Upper lobe of left lung (tissue), 6 donors: ENCODE data around the gene GRK5. TPM values are rescaled to one million over a fixed set of nuclear protein-coding genes. Genes with fewer than 3 reads are reported as not detected.

ENCODE experiments used
- ATAC-seq, 2 donors: fragments of 200-7000 bp; cut with Tn5 transposase; one replicate each; pipeline ENCODE4 v1.9.1; 2022; ENCODE audit warnings: mild to moderate bottlenecking in 2 of 2, moderate library complexity in 2 of 2; ENCODE audit not compliant: low FRiP score in 2 of 2
- DNase-seq, 2 donors: peaks; one replicate each; pipeline ENCODE4 v3.0.0-alpha.2; 2019 to 2020
- H3K27ac ChIP-seq, 4 donors: fragments of 200-600 bp; sonication (generic); one replicate each; pipeline ENCODE4 v1.5.1; 2016 to 2019
- H3K27me3 ChIP-seq, 4 donors: fragments of 200-600 bp; sonication (generic); one replicate each; pipeline ENCODE4 v1.5.1; 2017 to 2019
- H3K36me3 ChIP-seq, 4 donors: fragments of 200-600 bp; sonication (generic); one replicate each; pipeline ENCODE4 v1.5.1; 2016 to 2019
- H3K4me1 ChIP-seq, 4 donors: fragments of 200-600 bp; sonication (generic); one replicate each; pipeline ENCODE4 v1.5.1; 2018 to 2019
- H3K4me3 ChIP-seq, 4 donors: fragments of 200-600 bp; sonication (generic); one replicate each; pipeline ENCODE4 v1.5.1; 2017 to 2019; ENCODE audit warnings: mild to moderate bottlenecking in 2 of 4, moderate library complexity in 1 of 4
- H3K9me3 ChIP-seq, 4 donors: fragments of 200-600 bp; sonication (generic); one replicate each; pipeline ENCODE4 v1.5.1; 2018 to 2019
- EP300 ChIP-seq, 4 donors: sonication (generic); formaldehyde crosslinking; IDR thresholded peaks; one replicate each; pipeline ENCODE4 v1.5.1; 2017; ENCODE audit warnings: antibody characterized with exemption in 4 of 4, control low read depth in 2 of 4
- POLR2A ChIP-seq, 4 donors: fragments of 450-650 bp; IDR thresholded peaks; one replicate each; pipeline ENCODE4 v1.5.1; 2016 to 2017; ENCODE audit warnings: antibody characterized with exemption in 4 of 4, mild to moderate bottlenecking in 2 of 4
- POLR2AphosphoS5 ChIP-seq, 2 donors: sonication (generic); formaldehyde crosslinking; IDR thresholded peaks; one replicate each; pipeline ENCODE4 v1.5.1; 2017; ENCODE audit warnings: antibody characterized with exemption in 2 of 2
- WGBS, 2 donors: methylation state at CpG; one replicate each; pipeline ENCODE4 v1.1.5; 2017 to 2018; 5-methylcytosine and 5-hydroxymethylcytosine counted together
- total RNA-seq, 6 donors: library from RNA; depleted of rRNA in 4 of 6; stranded (reverse); fragments of >200 nt in 4 of 6; gene quantifications; one replicate each; pipeline versions ENCODE4 v1.1.0 to v1.2.1, GENCODE V29; 2016 to 2021
- TF ChIP-seq, protein P1 (sequence below), 6 experiments: fragments of 450-650 bp in 4 of 6; fragments of 200-600 bp in 2 of 6; sonication (generic) in 2 of 6; IDR thresholded peaks; one replicate each; pipeline ENCODE4 v1.5.1; 2016 to 2019; ENCODE audit warnings: antibody characterized with exemption in 6 of 6
- donor health status: DM: no; HTN: no; CAD: no; lungs with moderate emphysema.
- donor health status: DM: no; HTN: yes; CAD: no; lungs with severe emphysema.

The GRK5 gene
- total RNA-seq, 6 donors from 2014 or later: 38.6 to 80.9 (median 61.1) TPM

DNA sequence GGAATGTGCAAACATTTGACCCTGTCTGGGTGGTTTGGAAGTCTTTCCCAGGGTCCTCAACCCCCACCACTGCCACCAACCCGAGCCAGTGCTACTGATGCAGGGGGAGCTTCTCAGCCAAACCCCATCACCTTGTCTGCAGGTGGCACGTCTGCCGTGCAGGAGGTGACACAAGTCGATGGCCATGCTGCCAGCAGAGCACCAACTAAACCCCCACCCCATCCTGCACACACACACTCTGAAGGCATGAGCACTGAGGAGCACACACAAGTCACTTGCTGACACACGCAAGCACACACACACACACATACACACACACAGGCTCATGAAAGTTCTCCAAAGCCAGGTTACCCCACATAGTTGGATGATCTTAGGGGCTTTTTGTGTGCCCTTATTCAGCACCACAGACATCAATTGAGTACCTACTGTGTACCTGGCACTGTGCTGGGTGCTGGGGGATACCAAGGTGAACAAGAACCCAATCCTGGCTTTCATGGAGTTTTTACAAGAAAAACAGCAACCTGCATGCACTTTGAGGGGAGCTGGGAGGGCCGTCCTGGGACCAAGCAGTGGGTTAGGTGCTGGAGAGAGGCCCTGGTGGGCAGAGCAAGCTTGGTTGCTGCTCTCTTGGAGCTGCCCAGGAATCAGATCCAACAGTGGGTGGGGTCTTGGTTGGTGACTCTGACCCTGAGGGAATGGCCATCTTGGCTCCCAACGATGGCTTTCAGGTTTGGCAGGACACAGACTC lies 216.3 kb downstream of the GRK5 start:
- Histone ChIP-seq H3K9me3 (no peaks in the 10 kb centered on the region), H3K36me3 (peaks cover 7 to 73% (median 40%) of the 10 kb centered on the region in 4 donors), H3K27ac (peak overlapping the region in 2 of 4 donors; percentile 9 to 35), H3K4me3 (no peak overlapping the region), H3K4me1 (peaks cover 0 to 14% (median 8%) of the 10 kb centered on the region in 4 donors), H3K27me3 (no peaks in the 10 kb centered on the region)
- DNase-seq (no peak), ATAC-seq (no peak)
- TF ChIP-seq POLR2A (IDR thresholded peaks at IDR 0.05) (no peak), EP300 (IDR thresholded peaks at IDR 0.05) (no peak), POLR2AphosphoS5 (IDR thresholded peaks at IDR 0.05) (no peak)
- TF ChIP-seq, protein P1, sequence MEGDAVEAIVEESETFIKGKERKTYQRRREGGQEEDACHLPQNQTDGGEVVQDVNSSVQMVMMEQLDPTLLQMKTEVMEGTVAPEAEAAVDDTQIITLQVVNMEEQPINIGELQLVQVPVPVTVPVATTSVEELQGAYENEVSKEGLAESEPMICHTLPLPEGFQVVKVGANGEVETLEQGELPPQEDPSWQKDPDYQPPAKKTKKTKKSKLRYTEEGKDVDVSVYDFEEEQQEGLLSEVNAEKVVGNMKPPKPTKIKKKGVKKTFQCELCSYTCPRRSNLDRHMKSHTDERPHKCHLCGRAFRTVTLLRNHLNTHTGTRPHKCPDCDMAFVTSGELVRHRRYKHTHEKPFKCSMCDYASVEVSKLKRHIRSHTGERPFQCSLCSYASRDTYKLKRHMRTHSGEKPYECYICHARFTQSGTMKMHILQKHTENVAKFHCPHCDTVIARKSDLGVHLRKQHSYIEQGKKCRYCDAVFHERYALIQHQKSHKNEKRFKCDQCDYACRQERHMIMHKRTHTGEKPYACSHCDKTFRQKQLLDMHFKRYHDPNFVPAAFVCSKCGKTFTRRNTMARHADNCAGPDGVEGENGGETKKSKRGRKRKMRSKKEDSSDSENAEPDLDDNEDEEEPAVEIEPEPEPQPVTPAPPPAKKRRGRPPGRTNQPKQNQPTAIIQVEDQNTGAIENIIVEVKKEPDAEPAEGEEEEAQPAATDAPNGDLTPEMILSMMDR (IDR thresholded peaks at IDR 0.05): no peak
- WGBS, 2 donors: 80% methylated on average over 7 of the region's 7 CpGs; no CpG with 5 or more reads in 1 of the 2 donors

DNA sequence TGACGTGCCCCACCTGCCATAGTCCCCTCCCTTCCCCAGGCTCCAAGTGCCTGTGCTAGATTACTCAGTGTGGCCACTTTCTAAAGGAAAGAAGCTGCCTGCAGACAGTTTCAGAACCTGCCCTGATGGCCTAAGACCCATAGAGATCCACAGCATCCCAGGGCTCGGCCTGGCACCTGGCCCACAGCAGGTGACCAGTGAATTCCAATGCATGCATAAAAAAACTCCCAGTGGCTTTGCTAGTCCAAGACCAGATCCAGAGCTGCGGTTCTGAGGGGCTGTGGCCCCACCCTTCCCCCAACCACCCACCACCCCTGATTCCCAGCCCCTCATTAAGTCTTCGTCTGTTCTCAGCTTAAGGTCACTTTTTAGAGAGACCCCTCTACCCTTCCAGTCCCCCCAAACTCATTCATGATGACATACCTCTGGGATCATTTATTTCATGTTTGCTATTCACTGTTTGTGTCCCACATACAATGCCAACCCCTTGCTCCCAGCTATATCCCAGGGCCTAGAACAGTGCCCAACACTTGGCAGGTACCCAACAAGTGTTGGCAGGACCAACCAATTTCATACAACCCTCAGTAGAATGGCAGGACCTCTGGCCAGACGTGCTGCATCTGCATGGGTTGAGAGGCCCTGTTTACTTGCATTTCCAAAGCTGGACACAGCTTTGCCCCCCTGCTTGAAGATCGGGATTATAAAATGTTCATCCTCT lies 217.0 kb downstream of the GRK5 start:
- DNase-seq (no peak), ATAC-seq (no peak)
- Histone ChIP-seq H3K27me3 (no peaks in the 10 kb centered on the region), H3K27ac (peak overlapping the region in 2 of 4 donors; percentile 9 to 35), H3K36me3 (peaks cover 12 to 74% (median 45%) of the 10 kb centered on the region in 4 donors), H3K4me1 (peaks cover 0 to 14% (median 8%) of the 10 kb centered on the region in 4 donors), H3K9me3 (no peaks in the 10 kb centered on the region), H3K4me3 (no peak overlapping the region)
- TF ChIP-seq POLR2AphosphoS5 (IDR thresholded peaks at IDR 0.05) (no peak), EP300 (IDR thresholded peaks at IDR 0.05) (no peak), POLR2A (IDR thresholded peaks at IDR 0.05) (no peak)
- TF ChIP-seq, protein P1 (IDR thresholded peaks at IDR 0.05): no peak
- 91 to 95% methylated on average over 4 to 6 of the region's 6 CpGs for WGBS, 2 donors

DNA sequence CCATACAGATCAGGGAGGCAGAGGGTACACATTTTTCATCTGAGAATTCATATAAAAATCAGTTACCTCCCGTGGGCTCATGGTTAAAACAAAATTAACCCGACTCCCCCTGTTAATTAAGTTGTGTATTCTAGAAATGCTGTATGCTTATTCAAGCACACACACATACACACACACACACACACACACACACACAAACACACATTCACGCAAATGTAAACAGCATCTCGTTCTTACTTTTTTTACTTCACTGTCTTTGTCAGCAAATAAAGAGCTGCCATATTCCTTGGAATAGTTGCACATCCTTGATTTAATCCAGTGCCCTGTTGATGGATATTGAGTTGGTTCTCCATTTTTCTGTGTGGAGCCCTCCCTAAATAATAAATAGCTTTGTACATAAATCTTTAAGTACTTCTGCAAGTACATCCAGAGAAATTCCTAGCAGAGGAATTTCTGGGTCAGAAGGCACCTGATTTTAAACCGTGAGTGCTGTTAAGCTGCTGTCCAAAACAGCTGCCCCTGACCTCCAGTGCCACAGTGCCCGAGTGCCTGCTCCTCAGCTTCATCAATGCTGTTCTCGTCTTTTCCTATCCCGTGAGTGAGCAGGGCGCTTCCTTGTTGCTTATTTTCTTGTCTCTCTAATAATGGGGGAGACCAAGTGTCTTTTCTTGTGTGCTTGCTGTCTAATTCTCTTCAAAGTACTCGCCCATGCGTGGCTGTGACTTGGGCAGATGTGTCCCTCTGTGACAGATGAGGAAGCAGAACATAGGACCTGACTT lies 217.9 kb downstream of the GRK5 start:
- WGBS, 2 donors: 74 to 81% methylated on average over 11 of the region's 11 CpGs
- Histone ChIP-seq H3K9me3 (no peaks in the 10 kb centered on the region), H3K27ac (no peak overlapping the region), H3K4me3 (no peak overlapping the region), H3K4me1 (peaks cover 0 to 14% (median 8%) of the 10 kb centered on the region in 4 donors), H3K27me3 (no peaks in the 10 kb centered on the region), H3K36me3 (peaks cover 12 to 83% (median 50%) of the 10 kb centered on the region in 4 donors)
- TF ChIP-seq, protein P1 (IDR thresholded peaks at IDR 0.05): no peak
- no peak for TF ChIP-seq POLR2AphosphoS5 (IDR thresholded peaks at IDR 0.05)
- no peak for TF ChIP-seq EP300 (IDR thresholded peaks at IDR 0.05)
- TF ChIP-seq POLR2A (IDR thresholded peaks at IDR 0.05): no peak
- no peak for DNase-seq
- ATAC-seq: no peak

DNA sequence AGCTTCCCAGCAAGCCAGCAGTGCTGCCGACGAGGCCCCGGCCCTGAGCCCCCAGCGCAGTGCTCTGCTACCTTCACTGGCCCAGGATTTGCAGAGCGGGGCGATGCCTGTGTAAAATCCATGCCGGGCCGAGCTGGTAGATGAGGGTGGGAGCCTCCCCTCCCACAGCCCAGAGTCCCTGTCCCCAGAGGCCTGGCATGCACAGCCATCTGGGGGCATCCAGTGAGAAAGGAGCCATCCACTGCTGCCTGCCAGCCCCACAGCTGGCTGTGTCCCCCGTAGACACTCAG lies 218.5 kb downstream of the GRK5 start:
- ATAC-seq: no peak
- Histone ChIP-seq H3K27ac (no peak overlapping the region), H3K36me3 (peaks cover 12 to 88% (median 54%) of the 10 kb centered on the region in 4 donors)

More for the DNA sequence above, 218.5 kb downstream of the GRK5 start:
- Histone ChIP-seq H3K4me1 (peaks cover 0 to 15% (median 8%) of the 10 kb centered on the region in 4 donors), H3K4me3 (no peak overlapping the region), H3K9me3 (no peaks in the 10 kb centered on the region), H3K27me3 (no peaks in the 10 kb centered on the region)
- no peak for DNase-seq
- TF ChIP-seq, protein P1 (IDR thresholded peaks at IDR 0.05): no peak
- 95 to 98% methylated on average over 6 to 9 of the region's 9 CpGs for WGBS, 2 donors
